AG10803 (cell line): Measurements from ENCODE around the gene SLAMF8.

Experiments used
- DNase-seq: peaks from one replicate; pipeline ENCODE4 v3.0.0; 2010; ENCODE audit warnings: low read depth
- H3K4me3 ChIP-seq: 2 replicates; pipeline ENCODE4 v1.5.1; 2011; ENCODE audit warnings: mild to moderate bottlenecking, low read length, control low read depth
- CTCF ChIP-seq: conservative IDR thresholded peaks from 2 replicates; pipeline ENCODE4 v1.5.1; 2011; ENCODE audit warnings: mild to moderate bottlenecking, low read length, control low read depth, inconsistent platforms

SLAMF8 gene

GRCh38 chr1:159826441-159827101 is at the start of gene SLAMF8:
Gene SLAMF8 (plus strand): TSS chr1:159826873. CDS start chr1:159826899, 26 bp downstream.
- H3K4me3 ChIP-seq = no peak within 1 kb of the TSS
- peak; percentile 41 for DNase-seq

GRCh38 chr1:159778266-159778665 is 48.4 kb upstream of the SLAMF8 start:
- TF ChIP-seq CTCF = no peak
- no peak for DNase-seq

More at GRCh38 chr1:159826441-159827101, at the start of gene SLAMF8:
- no peak for TF ChIP-seq CTCF

GRCh38 chr1:159779403-159779851 is 47.2 kb upstream of the SLAMF8 start:
- no peak overlapping the region for H3K4me3 ChIP-seq
- DNase-seq = peak; percentile 62
- no peak for TF ChIP-seq CTCF

More at GRCh38 chr1:159778266-159778665, 48.4 kb upstream of the SLAMF8 start:
- H3K4me3 ChIP-seq = no peak overlapping the region

- peak; percentile 98 for DNase-seq
- TF ChIP-seq CTCF = peak; percentile 92
- H3K4me3 ChIP-seq = peak within 1 kb of the TSS; percentile 74
Measured at GRCh38 chr1:159780583-159781582, 45.8 kb upstream of the SLAMF8 start, which contains the start of gene DUSP23. Gene DUSP23 (plus strand): TSS chr1:159780962. CDS start chr1:159781101, 139 bp downstream.

GRCh38 chr1:159781992-159782391 is 44.7 kb upstream of the SLAMF8 start:
- no peak for DNase-seq
- no peak for TF ChIP-seq CTCF
- H3K4me3 ChIP-seq = peak overlapping the region; percentile 74

- no peak overlapping the region for H3K4me3 ChIP-seq
- peak; percentile 41 for DNase-seq
- TF ChIP-seq CTCF = no peak
Measured at GRCh38 chr1:159783724-159784123, 42.9 kb upstream of the SLAMF8 start.
